ENCODE results near the gene CIBAR2.

DNA sequence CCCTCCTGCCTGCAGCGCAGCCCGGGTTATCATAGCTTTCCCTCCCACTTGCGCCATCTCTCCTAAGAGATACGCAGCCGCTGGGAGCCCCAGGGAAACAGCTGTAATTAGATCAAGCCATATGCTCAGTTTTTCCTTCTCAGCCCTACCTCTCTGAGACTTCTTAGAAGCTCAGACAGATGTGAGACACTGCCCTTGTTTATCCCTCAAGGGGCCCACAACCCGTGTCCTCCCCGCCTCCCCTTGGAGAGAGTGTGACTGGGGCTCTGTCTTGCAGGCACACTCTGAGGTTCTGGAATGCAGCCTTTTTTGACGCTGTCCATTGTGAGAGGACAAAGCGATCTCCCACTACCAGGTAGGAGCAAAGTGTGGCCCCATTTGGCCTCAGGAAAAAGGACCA, 31.2 kb downstream of the CIBAR2 start:
- no peak for TF ChIP-seq POLR2A (IDR thresholded peaks at IDR 0.05)
- TF ChIP-seq CTCF (IDR thresholded peaks at IDR 0.05): no peak
- TF ChIP-seq EP300 (IDR thresholded peaks at IDR 0.05): no peak

Data from ovary (tissue), 3 donors.